WTC11 (cell line): ENCODE measurements around the gene SURF1. TPM values are rescaled to one million over a fixed set of nuclear protein-coding genes. Genes with fewer than 3 reads are reported as not detected.

ENCODE experiments used
- ATAC-seq: fragments of 200-7000 bp; cut with Tn5 transposase; 2 replicates; pipeline ENCODE4 v1.10.0; 2021; ENCODE audit warnings: mild to moderate bottlenecking, moderate library complexity
- CTCF ChIA-PET: fragments of 300-600 bp; sonication (Branson Sonifier 250); formaldehyde crosslinking; loops from one replicate; lab custom pipeline; 2021; ENCODE audit warnings: antibody characterized with exemption; lab: Charles Lee
- POLR2A ChIA-PET: fragments of 350-600 bp; sonication (Branson Sonifier 250); formaldehyde crosslinking; loops from one replicate; lab custom pipeline; 2021; ENCODE audit warnings: antibody characterized with exemption; lab: Charles Lee
- DNase-seq: peaks from one replicate; pipeline ENCODE4 v3.0.0; 2021; ENCODE audit warnings: low spot score
- H3K27ac Mint-ChIP-seq: 2 replicates; pipeline ENCODE4 v1.8.0; 2021; ENCODE audit warnings: mixed read lengths
- H3K27me3 Mint-ChIP-seq: 2 replicates; pipeline ENCODE4 v1.8.0; 2021; ENCODE audit warnings: low read depth, mild to moderate bottlenecking, moderate library complexity, mixed read lengths
- H3K36me3 Mint-ChIP-seq: 2 replicates; pipeline ENCODE4 v1.8.0; 2021; ENCODE audit warnings: mixed read lengths
- H3K4me1 Mint-ChIP-seq: 2 replicates; pipeline ENCODE4 v1.8.0; 2022; ENCODE audit warnings: mixed read lengths
- H3K4me3 Mint-ChIP-seq: 2 replicates; pipeline ENCODE4 v1.8.0; 2021; ENCODE audit warnings: mild to moderate bottlenecking, moderate library complexity, mixed read lengths
- H3K9me3 Mint-ChIP-seq: 2 replicates; pipeline ENCODE4 v1.8.0; 2021; ENCODE audit warnings: mixed read lengths
- ATF1 ChIP-seq: sonication (generic); formaldehyde crosslinking; IDR thresholded peaks from 2 replicates; pipeline ENCODE4 v1.8.1; 2023; ENCODE audit warnings: mild to moderate bottlenecking, moderate library complexity, missing genetic modification reagents
- CDX4 ChIP-seq: fragments of 250-450 bp; sonication (Bioruptor Pico); IDR thresholded peaks from 2 replicates; pipeline ENCODE4 v1.9.0; 2021; ENCODE audit warnings: moderate library complexity, mild to moderate bottlenecking, inconsistent platforms, borderline replicate concordance
- CREB1 ChIP-seq: sonication (generic); formaldehyde crosslinking; IDR thresholded peaks from 2 replicates; pipeline ENCODE4 v1.8.0; 2023; ENCODE audit warnings: mild to moderate bottlenecking, missing genetic modification reagents
- E2F1 ChIP-seq: sonication (generic); formaldehyde crosslinking; IDR thresholded peaks from 2 replicates; pipeline ENCODE4 v1.8.0; 2022; ENCODE audit warnings: mild to moderate bottlenecking, missing genetic modification reagents
- E2F5 ChIP-seq: sonication (generic); formaldehyde crosslinking; IDR thresholded peaks from 2 replicates; pipeline ENCODE4 v1.8.1; 2022; ENCODE audit warnings: mild to moderate bottlenecking, moderate library complexity, missing genetic modification reagents
- ERG ChIP-seq: fragments of 250-450 bp; sonication (Bioruptor Pico); IDR thresholded peaks from 2 replicates; pipeline ENCODE4 v1.8.0; 2021; ENCODE audit warnings: mild to moderate bottlenecking
- GTF2I ChIP-seq: fragments of 250-450 bp; sonication (Bioruptor Pico); conservative IDR thresholded peaks from 2 replicates; pipeline ENCODE4 v1.4.0; 2021; ENCODE audit warnings: mild to moderate bottlenecking
- MXD4 ChIP-seq: fragments of 250-450 bp; sonication (Bioruptor Pico); IDR thresholded peaks from 2 replicates; pipeline ENCODE4 v1.8.0; 2021; ENCODE audit warnings: mild to moderate bottlenecking, moderate library complexity, borderline replicate concordance
- NR2C2 ChIP-seq: sonication (generic); formaldehyde crosslinking; IDR thresholded peaks from 2 replicates; pipeline ENCODE4 v1.8.0; 2022; ENCODE audit warnings: mild to moderate bottlenecking, missing genetic modification reagents
- RELA ChIP-seq: sonication (generic); formaldehyde crosslinking; IDR thresholded peaks from 2 replicates; pipeline ENCODE4 v1.8.1; 2022; ENCODE audit warnings: missing genetic modification reagents, mild to moderate bottlenecking, borderline replicate concordance
- RORB ChIP-seq: fragments of 250-450 bp; sonication (Bioruptor Pico); IDR thresholded peaks from 2 replicates; pipeline ENCODE4 v1.9.0; 2021; ENCODE audit warnings: mild to moderate bottlenecking
- SMAD3 ChIP-seq: sonication (generic); formaldehyde crosslinking; IDR thresholded peaks from 2 replicates; pipeline ENCODE4 v1.8.0; 2022; ENCODE audit warnings: missing genetic modification reagents, mild to moderate bottlenecking, borderline replicate concordance
- SMAD4 ChIP-seq: sonication (generic); formaldehyde crosslinking; IDR thresholded peaks from 2 replicates; pipeline ENCODE4 v1.8.0; 2022; ENCODE audit warnings: mild to moderate bottlenecking, missing genetic modification reagents
- SOX15 ChIP-seq: fragments of 250-450 bp; sonication (Bioruptor Pico); IDR thresholded peaks from 2 replicates; pipeline ENCODE4 v1.9.0; 2021; ENCODE audit warnings: mild to moderate bottlenecking
- STAT6 ChIP-seq: sonication (generic); formaldehyde crosslinking; conservative IDR thresholded peaks from 2 replicates; pipeline ENCODE4 v1.8.1; 2023; ENCODE audit warnings: mild to moderate bottlenecking, low read depth, missing genetic modification reagents, moderate library complexity
- TCF7 ChIP-seq: sonication (generic); formaldehyde crosslinking; IDR thresholded peaks from 2 replicates; pipeline ENCODE4 v1.8.0; 2022; ENCODE audit warnings: mild to moderate bottlenecking, low read depth, missing genetic modification reagents, moderate library complexity
- TEAD1 ChIP-seq: sonication (generic); formaldehyde crosslinking; IDR thresholded peaks from 2 replicates; pipeline ENCODE4 v1.8.0; 2022; ENCODE audit warnings: mild to moderate bottlenecking, missing genetic modification reagents
- TEAD4 ChIP-seq: sonication (generic); formaldehyde crosslinking; IDR thresholded peaks from 2 replicates; pipeline ENCODE4 v1.8.0; 2022; ENCODE audit warnings: mild to moderate bottlenecking, missing genetic modification reagents
- USF1 ChIP-seq: sonication (generic); formaldehyde crosslinking; IDR thresholded peaks from 2 replicates; pipeline ENCODE4 v1.8.0; 2022; ENCODE audit warnings: mild to moderate bottlenecking, missing genetic modification reagents
- USF2 ChIP-seq: sonication (generic); formaldehyde crosslinking; IDR thresholded peaks from 2 replicates; pipeline ENCODE4 v1.8.1; 2023; ENCODE audit warnings: mild to moderate bottlenecking, missing genetic modification reagents, moderate library complexity
- ZBTB43 ChIP-seq: sonication (generic); formaldehyde crosslinking; IDR thresholded peaks from 2 replicates; pipeline ENCODE4 v1.8.1; 2023; ENCODE audit warnings: mild to moderate bottlenecking, missing genetic modification reagents
- ZNF121 ChIP-seq: sonication (generic); formaldehyde crosslinking; IDR thresholded peaks from 2 replicates; pipeline ENCODE4 v1.8.0; 2023; ENCODE audit warnings: missing genetic modification reagents
- ZNF232 ChIP-seq: sonication (generic); formaldehyde crosslinking; IDR thresholded peaks from 2 replicates; pipeline ENCODE4 v1.8.0; 2022; ENCODE audit warnings: mild to moderate bottlenecking, missing genetic modification reagents
- ZSCAN18 ChIP-seq: fragments of 250-450 bp; sonication (Bioruptor Pico); IDR thresholded peaks from 2 replicates; pipeline ENCODE4 v2.1.2; 2022; ENCODE audit warnings: mild to moderate bottlenecking, moderate library complexity
- total RNA-seq: library from RNA; stranded (reverse); gene quantifications from 3 replicates; pipeline ENCODE4 v1.2.3, GENCODE V29; 2021

Gene SURF1
- total RNA-seq, 1 experiment from 2014 or later: 33.3 TPM

- CTCF ChIA-PET: no interaction called here
- ATAC-seq: no peak
- H3K4me3 Mint-ChIP-seq: no peak overlapping the region
- no peak overlapping the region for H3K27ac Mint-ChIP-seq
- DNase-seq: no peak
- POLR2A ChIA-PET: no interaction called here
- H3K36me3 Mint-ChIP-seq: peaks cover 12% of the 10 kb centered on the region; the same call in 1 of the 2 replicates
- TF ChIP-seq GTF2I (CRISPR knock-in tag): no peak
- no peak for TF ChIP-seq CDX4 (CRISPR knock-in tag)
- no peak for TF ChIP-seq RORB (CRISPR knock-in tag)
- TF ChIP-seq ERG (CRISPR knock-in tag): no peak
- TF ChIP-seq TCF7 (CRISPR knock-in tag): no peak
- TF ChIP-seq TEAD4 (CRISPR knock-in tag): no peak
- no peak for TF ChIP-seq USF2 (CRISPR knock-in tag)
- TF ChIP-seq SOX15: no peak
- TF ChIP-seq STAT6: no peak
- TF ChIP-seq E2F5 (CRISPR knock-in tag): no peak
- TF ChIP-seq USF1: no peak
- TF ChIP-seq CREB1: no peak
- TF ChIP-seq E2F1 (CRISPR knock-in tag): no peak
- no peak for TF ChIP-seq ZNF121 (CRISPR knock-in tag)
- no peak for TF ChIP-seq ZNF232 (CRISPR knock-in tag)
- TF ChIP-seq, all 79 proteins: peak for 0
- Mint-ChIP-seq H3K9me3 (peaks cover 39% of the 10 kb centered on the region), H3K4me1 (no peaks in the 10 kb centered on the region; the same call in 1 of the 2 replicates), H3K27me3 (peaks cover 18% of the 10 kb centered on the region)
Observed at GRCh38 chr9:133323991-133324703, 32.1 kb downstream of the SURF1 start.

GRCh38 chr9:133323211-133323610 is 33.1 kb downstream of the SURF1 start:
- peaks cover 12% of the 10 kb centered on the region; the same call in 1 of the 2 replicates for H3K36me3 Mint-ChIP-seq
- ATAC-seq: no peak
- CTCF ChIA-PET: interaction anchor here (0.7 to 1.8 kb wide), 3 partner anchors 19 to 137 kb away, joined by 3 to 5 read pairs (median 4); no protein-coding TSS in a partner anchor
- H3K27ac Mint-ChIP-seq: no peak overlapping the region
- POLR2A ChIA-PET: no interaction called here
- H3K27me3 Mint-ChIP-seq: peaks cover 18% of the 10 kb centered on the region
- DNase-seq: no peak
- H3K4me1 Mint-ChIP-seq: no peaks in the 10 kb centered on the region
- H3K9me3 Mint-ChIP-seq: peaks cover 30% of the 10 kb centered on the region
- H3K4me3 Mint-ChIP-seq: no peak overlapping the region
- no peak for TF ChIP-seq RELA (CRISPR knock-in tag)
- no peak for TF ChIP-seq SMAD3 (CRISPR knock-in tag)
- no peak for TF ChIP-seq RORB (CRISPR knock-in tag)
- no peak for TF ChIP-seq ATF1 (CRISPR knock-in tag)
- TF ChIP-seq MXD4 (CRISPR knock-in tag): no peak
- TF ChIP-seq ZSCAN18 (CRISPR knock-in tag): no peak
- no peak for TF ChIP-seq SMAD4
- no peak for TF ChIP-seq ZBTB43
- no peak for TF ChIP-seq TEAD1 (CRISPR knock-in tag)
- no peak for TF ChIP-seq NR2C2 (CRISPR knock-in tag)
